GM20431 (cell line): ENCODE data around the gene CWF19L2.
"Not testable (repeated sequence)": the region's sequence is repeated elsewhere in the genome, so short reads cannot be mapped to it uniquely, and the experiment has no call there.

Experiments
- in situ Hi-C: fragments of 300-500 bp; cut with MseI, MboI; formaldehyde crosslinking; loops from one replicate; pipeline ENCODE4 v1.15.0; 2020; ENCODE audit warnings: low sequenced_read_pairs; ENCODE audit not compliant: unreplicated experiment

CWF19L2 gene

DNA sequence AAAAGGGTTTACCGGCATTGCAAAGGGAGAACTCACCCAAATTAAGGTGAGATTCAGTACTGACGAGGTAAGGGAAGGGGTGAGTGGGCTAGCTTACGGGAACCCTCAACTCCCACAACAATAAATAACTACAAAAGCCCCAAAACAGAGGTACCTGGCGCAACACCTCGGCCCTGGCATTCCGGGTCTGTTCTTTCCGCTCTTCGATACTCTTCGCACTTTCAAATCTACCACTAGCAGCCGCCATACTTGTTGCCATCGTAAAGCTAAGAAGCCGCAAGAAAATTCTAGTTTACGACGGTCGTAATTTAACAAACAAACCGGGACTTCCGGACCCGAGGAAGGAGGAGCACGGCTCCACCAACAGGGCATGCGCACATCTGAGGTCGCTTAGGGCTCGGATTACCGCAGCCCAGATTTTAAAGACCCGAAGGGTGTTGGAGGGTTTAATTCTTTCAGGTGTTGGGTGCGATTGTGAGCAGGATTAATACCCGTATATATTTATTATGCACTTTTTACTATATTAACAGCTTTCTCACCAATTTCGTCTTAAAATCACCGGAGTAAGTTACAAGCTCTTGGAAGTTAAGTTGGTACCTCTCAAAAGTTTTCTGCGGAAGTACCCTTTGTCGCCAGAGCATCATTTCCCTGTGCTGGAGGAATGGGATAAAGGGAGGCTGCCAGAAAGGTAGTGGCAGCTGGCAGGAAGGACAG is at the start of gene CWF19L2:
Gene CWF19L2 (minus strand): TSS at position 268 of the 714 bp plus-strand sequence. CDS start 9 bp downstream, at position 259.
- in situ Hi-C loops: no loop called here

DNA sequence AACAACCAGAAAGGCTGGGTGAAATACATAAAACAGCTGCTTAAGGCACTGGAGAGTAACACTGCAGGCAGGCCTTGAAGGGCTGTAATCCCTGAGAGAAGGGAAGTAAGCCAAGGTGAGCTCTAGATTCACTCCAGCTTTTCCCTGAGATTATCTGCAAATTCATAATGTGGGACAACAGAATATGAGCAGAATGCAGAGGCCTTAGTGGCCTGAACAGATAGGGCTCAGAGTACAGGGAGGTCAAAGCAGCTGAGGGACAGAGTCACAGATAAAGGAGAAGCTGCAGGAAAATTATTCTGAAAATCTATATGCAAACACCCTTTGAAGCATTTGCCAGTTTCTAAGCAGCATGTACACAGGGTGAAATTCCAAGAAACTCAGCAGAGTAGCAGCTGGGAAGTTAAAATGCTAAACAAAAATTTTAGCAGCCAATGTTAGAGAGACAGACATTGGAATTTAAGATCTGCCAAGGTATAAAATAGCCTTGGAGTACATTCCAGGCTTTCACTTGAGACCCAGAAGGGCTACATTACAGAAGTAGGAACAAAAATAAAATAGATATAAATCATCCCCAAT is 48.1 kb upstream of the CWF19L2 start:
- in situ Hi-C loops: no loop called here

DNA sequence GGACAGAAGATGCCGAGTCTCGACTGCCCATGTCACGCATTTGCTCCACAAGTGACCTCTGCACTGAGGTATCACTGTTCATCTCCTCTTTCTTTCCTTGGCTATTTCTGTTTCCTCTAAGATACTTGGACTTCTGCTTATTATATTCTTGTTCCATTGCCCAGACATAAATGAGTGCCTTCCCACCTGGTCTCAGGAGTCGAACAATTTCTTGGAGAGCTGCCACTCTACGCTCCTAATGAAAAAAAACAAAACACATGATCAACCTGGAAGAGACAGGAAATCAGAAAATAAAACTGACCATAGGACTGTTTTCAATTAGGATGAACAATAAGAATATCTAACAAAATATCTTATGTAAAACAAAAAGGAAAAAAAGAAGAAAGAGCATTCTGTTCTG is 47.4 kb upstream of the CWF19L2 start:
- in situ Hi-C loops: no loop called here

DNA sequence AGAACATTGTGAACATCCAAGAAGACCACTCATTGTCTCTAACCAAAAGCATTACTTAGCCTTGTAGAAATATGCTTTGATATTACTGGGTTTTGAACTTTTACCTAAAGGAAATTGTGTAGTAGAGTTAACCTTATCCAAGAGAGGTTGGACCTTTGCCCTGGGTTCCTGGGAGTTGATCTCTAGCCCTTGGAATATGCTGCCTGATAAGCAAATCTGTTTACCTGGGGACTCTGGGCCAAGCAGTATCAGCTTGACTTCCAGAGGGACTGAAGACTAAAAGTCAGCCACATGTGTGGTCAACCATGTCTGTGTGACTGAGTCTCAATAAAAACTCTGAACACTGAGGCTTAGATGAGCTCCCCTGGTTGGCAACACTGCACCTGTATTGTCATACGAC is 44.1 kb upstream of the CWF19L2 start:
- in situ Hi-C loops: no loop called here

DNA sequence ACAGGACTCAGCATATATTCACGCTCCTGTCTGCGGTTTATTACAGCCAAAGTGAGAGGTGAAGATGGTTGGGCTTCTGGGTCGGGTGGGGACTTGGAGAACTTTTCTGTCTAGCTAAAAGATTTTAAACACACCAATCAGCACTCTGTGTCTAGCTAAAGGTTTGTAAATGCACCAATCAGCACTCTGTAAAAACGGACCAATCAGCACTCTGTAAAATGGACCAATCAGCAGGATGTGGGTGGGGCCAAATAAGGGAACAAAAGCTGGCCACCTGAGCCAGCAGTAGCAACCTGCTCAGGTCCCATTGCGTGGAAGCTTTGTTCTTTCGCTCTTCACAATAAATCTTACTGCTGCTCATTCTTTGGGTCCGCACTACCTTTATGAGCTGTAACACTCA is 39.7 kb upstream of the CWF19L2 start:
- in situ Hi-C loops: not testable (repeated sequence)

- in situ Hi-C loops: no loop called here
These were observed 38.4 kb upstream of the CWF19L2 start for GRCh38 chr11:107496011-107496410.

DNA sequence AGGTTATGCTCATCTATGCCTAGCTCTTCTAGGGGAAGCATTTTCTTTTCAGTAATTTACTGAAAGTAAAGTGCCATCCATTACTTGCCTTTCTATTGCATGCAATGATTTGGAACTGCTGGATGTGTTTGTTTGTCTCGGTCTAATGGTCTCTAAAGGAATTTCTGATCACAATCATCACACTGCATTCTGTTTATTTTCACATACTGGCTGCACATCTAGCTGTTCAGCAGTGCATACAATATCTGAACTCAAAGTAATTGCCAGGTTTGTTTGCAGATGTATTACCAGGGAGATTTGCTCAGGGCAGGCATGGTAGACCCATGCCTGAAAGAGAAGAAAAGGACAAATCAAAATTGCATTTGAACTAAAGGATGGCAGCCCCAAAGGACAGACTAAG is 36.4 kb upstream of the CWF19L2 start:
- in situ Hi-C loops: no loop called here

- in situ Hi-C loops: no loop called here
These were observed 35.5 kb upstream of the CWF19L2 start for GRCh38 chr11:107493117-107493516.

DNA sequence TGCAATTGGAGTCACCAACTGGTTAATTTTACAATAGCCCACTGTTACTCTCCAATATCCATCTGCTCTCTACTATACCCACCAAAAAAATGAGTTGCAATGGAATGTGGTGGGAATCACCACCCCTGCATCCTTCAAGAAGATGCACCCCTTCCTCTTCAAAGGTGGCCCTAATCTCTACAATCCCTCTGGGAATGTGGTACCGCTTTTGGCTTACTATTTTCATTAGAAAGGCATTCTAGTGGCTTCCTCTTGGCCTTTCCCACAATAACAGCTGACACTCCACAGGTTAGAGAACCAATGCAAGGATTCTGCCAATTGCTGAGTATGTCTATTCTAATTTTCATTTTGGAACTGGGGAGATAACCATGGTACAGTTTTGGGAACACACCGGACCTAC is 33.2 kb upstream of the CWF19L2 start:
- in situ Hi-C loops: no loop called here

- in situ Hi-C loops: no loop called here
These were observed 24.6 kb upstream of the CWF19L2 start for GRCh38 chr11:107482234-107482633.

DNA sequence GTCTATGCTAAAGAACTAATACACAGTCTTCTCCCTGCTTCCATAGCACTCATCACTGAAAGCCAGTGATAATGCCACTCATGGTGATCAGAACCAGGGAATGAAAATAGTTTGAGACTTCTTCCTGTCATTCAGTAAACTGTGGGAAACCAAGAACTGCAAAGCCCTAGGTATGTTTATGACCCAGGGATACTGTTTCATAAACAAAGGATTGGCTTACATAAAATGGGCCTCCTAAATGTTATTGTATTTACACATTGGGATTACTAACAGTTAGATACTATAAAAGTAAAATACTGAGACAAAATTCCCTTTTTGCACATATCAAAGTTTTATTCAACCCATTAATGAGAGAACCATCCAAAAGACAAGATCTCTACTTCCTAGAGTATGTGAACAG is 21.3 kb upstream of the CWF19L2 start:
- in situ Hi-C loops: no loop called here

DNA sequence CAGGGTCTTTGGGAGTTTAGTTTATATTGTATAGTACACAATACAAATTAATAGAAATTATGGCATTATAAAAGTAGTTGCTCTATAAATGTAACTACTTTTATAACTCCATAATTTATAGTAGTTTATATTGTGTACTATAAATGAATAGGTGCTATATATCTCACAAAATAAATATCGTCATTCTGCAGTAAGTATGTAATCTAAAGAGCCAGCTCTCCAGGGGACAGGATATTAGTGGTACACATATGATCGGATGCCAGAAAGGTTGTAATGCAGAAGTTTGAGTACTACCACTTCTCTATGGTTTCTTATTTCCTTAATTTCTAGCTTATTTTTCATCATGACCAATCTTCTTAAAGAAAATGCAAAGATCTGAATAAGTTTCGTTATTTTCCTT is 20.2 kb upstream of the CWF19L2 start:
- in situ Hi-C loops: no loop called here

- in situ Hi-C loops: no loop called here
These were observed 16.2 kb upstream of the CWF19L2 start for GRCh38 chr11:107473792-107474191.

- in situ Hi-C loops: no loop called here
These were observed 15.3 kb upstream of the CWF19L2 start for GRCh38 chr11:107472966-107473365.

- in situ Hi-C loops: no loop called here
These were observed 11.0 kb upstream of the CWF19L2 start for GRCh38 chr11:107468596-107468995.

DNA sequence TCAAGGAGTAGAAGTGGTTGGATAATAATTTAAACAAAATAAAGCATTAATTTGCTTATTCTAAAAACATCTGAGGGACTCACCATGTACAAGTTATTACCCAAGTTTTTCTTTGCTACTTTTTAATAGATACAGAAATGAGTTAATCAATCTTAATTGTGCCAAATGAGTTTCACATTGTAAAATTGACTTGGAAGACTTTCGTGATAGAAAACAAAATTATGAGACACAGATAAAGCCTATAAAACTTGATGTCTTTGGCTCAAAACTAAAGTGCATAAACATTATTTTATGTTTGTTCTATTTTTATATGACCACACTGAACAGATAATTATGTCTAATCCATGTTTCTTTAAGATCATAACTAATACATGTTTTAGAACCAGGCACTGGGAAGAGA is 10.1 kb upstream of the CWF19L2 start:
- in situ Hi-C loops: no loop called here

DNA sequence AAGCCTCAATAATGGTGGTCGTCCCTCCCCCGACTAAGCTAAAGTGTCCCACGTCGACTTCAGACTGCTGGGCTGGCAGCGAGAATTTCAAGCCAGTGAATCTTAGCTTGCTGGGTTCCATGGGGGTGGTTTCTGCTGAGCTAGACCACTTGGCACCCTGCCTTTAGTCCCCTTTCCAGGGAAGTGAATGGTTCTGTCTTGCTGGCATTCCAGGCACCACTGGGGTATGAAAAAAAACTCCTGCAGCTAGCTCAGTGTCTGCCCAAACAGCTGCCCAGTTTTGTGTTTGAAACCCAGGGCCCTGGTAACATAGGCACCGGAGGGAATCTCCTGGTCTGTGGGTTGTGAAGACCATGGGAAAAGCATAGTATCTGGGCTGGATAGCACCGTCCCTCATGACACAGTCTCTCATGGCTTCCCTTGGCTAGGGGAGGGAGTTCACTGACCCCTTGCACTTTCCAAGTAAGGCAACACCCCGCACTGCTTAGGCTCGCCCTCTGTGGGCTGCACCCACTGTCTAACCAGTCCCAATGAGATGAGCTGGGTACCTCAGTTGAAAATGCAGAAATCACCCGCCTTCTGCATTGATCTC is 8.7 kb upstream of the CWF19L2 start:
- in situ Hi-C loops: not testable (repeated sequence)

GRCh38 chr11:107457205-107457557 is 444 bp downstream of the CWF19L2 start:
- in situ Hi-C loops: no loop called here

DNA sequence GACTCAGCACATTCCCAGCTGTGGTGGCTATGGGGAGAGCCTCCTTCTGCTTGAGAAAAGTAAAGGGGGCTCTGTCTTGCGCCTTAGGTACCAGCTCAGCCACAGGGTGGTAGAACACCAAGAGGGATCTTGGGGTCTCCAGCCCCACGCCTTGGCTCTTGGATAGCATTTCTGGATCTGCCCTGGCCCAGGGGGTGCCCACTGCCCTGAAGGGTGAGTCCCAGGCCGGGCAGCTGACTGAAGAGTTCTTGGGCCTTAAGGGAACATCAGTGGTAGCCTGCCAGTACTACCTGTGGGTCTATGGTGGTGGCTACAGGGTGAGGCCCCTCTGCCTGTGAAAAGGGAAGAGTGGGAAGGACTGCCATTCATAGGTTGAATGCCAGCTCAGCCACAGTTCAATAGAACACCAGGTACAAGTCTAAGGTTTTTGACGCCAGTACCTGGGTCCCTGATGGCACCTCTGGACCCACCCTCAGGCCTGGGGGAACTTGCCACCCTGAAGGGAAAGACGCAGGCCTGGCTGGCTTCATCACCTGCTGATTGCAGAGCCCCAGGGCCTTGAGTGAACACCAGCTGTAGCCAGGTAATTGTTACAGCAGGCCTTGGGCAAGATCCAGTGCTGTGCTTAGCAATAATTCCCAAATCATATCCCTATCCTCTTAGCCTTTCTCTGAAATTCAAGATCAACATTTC is 3.9 kb downstream of the CWF19L2 start:
- in situ Hi-C loops: no loop called here

DNA sequence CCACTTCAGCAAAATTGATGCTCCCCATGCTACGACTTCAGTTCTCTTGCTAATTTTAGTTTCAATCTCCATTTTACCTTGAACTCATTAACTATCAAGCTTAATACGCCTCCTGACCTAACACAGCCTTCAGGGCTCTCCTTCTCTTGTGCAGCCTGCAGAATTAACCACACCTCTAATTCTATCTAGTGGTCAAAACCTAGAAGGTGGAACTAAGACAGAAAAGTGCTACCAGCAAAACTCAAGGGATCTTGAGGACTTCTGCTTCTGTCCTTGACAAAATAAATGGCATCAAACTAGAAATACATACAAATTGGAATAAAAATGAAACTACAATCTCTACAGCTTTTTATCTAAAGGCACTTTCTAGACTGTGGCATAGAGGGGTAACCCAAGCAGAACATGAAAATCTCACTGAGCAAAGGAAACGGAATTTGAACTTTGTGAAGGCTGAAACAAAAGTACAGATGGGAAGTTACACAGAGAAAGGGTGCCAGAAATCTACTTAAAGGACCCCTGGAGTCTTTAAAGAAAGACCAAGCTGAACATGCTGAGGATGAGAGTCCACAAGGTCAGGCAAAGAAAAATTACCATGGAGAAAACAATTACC is 10.7 kb downstream of the CWF19L2 start:
- in situ Hi-C loops: no loop called here

DNA sequence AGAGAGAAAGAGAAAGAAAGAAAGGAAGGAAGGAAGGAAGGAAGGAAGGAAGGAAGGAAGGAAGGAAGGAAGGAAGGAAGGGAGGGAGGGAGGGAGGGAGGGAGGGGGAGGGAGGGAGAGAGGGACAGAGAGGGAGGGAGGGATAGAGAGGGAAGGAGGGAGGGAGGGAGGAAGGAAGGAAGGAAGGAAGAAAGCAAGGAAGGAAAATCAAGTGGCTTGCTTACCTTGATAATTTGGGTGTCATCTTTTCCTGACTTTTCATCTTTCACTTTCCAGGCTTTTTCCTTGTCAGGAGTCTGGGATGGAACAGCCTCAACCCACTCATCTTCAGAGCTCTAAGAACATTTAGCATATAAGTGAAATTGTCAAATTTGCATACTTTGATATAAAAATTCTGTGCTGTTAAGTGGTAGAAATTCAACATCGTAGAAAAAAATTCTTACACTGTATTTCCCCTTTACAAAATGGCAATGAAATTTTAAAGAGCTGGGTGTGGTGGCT is 14.9 kb downstream of the CWF19L2 start:
- in situ Hi-C loops: no loop called here
